Suprapubic skin (tissue), 3 donors: ENCODE results near the gene JMJD1C.
"Not testable (repeated sequence)": the region's sequence is repeated elsewhere in the genome, so short reads cannot be mapped to it uniquely, and the experiment has no call there.

Experiments
- POLR2A ChIP-seq, 2 donors: fragments of 450-650 bp; IDR thresholded peaks; one replicate each; pipeline ENCODE4 v1.6.1; 2017; ENCODE audit warnings: antibody characterized with exemption in 2 of 2, mild to moderate bottlenecking in 2 of 2, moderate library complexity in 2 of 2
- TF ChIP-seq, protein P1 (sequence below), 2 donors: fragments of 200-600 bp in 1 of 2; fragments of 450-650 bp in 1 of 2; sonication (generic) in 1 of 2; IDR thresholded peaks; one replicate each; pipeline ENCODE4 v1.5.1; 2016 to 2019; ENCODE audit warnings: antibody characterized with exemption in 2 of 2, mild to moderate bottlenecking in 1 of 2, moderate library complexity in 1 of 2

DNA sequence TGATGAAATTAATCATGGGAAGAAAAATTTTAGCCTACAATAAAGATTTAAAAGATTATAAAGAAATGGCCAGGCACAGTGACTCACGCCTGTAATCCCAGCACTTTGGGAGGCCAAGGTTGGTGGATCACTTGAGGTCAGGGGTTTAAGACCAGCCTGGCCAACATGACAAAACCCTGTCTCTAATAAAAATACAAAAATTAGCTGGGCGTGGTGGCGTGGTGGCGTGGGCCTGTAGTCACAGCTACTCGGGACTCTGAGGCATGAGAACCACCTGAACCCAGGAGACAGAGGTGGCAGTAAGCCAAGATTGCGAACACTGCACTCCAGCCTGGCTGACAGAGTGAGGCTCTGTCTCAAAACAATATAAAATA is 26.5 kb upstream of the JMJD1C start:
- not testable (repeated sequence) for TF ChIP-seq POLR2A (IDR thresholded peaks at IDR 0.05)
- TF ChIP-seq, protein P1, sequence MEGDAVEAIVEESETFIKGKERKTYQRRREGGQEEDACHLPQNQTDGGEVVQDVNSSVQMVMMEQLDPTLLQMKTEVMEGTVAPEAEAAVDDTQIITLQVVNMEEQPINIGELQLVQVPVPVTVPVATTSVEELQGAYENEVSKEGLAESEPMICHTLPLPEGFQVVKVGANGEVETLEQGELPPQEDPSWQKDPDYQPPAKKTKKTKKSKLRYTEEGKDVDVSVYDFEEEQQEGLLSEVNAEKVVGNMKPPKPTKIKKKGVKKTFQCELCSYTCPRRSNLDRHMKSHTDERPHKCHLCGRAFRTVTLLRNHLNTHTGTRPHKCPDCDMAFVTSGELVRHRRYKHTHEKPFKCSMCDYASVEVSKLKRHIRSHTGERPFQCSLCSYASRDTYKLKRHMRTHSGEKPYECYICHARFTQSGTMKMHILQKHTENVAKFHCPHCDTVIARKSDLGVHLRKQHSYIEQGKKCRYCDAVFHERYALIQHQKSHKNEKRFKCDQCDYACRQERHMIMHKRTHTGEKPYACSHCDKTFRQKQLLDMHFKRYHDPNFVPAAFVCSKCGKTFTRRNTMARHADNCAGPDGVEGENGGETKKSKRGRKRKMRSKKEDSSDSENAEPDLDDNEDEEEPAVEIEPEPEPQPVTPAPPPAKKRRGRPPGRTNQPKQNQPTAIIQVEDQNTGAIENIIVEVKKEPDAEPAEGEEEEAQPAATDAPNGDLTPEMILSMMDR (IDR thresholded peaks at IDR 0.05), result not testable (repeated sequence)
